Measurements from ENCODE around the gene ACY1.

DNA sequence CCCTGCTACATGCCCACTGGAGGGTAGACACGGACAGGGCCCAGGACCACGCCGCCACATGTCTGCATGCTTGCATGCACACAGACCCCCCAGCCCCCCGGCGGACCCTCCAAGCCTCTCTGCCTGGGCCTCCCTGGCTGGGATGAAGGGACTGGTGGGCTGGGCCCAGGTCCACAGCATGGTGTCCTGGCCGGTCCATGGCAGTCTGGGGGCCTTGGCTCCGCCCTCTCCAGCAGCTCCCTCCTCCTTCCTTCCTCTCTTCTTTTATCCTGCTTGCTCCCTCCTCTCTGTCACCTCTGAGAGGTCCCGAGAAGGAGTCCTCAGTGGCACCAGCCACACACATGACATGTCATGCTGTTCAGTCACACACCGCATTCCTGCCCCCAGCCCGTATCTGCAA, 48.6 kb downstream of the ACY1 start:
- TF ChIP-seq, protein P1, sequence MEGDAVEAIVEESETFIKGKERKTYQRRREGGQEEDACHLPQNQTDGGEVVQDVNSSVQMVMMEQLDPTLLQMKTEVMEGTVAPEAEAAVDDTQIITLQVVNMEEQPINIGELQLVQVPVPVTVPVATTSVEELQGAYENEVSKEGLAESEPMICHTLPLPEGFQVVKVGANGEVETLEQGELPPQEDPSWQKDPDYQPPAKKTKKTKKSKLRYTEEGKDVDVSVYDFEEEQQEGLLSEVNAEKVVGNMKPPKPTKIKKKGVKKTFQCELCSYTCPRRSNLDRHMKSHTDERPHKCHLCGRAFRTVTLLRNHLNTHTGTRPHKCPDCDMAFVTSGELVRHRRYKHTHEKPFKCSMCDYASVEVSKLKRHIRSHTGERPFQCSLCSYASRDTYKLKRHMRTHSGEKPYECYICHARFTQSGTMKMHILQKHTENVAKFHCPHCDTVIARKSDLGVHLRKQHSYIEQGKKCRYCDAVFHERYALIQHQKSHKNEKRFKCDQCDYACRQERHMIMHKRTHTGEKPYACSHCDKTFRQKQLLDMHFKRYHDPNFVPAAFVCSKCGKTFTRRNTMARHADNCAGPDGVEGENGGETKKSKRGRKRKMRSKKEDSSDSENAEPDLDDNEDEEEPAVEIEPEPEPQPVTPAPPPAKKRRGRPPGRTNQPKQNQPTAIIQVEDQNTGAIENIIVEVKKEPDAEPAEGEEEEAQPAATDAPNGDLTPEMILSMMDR (IDR thresholded peaks at IDR 0.05): no peak
- TF ChIP-seq, protein P2, sequence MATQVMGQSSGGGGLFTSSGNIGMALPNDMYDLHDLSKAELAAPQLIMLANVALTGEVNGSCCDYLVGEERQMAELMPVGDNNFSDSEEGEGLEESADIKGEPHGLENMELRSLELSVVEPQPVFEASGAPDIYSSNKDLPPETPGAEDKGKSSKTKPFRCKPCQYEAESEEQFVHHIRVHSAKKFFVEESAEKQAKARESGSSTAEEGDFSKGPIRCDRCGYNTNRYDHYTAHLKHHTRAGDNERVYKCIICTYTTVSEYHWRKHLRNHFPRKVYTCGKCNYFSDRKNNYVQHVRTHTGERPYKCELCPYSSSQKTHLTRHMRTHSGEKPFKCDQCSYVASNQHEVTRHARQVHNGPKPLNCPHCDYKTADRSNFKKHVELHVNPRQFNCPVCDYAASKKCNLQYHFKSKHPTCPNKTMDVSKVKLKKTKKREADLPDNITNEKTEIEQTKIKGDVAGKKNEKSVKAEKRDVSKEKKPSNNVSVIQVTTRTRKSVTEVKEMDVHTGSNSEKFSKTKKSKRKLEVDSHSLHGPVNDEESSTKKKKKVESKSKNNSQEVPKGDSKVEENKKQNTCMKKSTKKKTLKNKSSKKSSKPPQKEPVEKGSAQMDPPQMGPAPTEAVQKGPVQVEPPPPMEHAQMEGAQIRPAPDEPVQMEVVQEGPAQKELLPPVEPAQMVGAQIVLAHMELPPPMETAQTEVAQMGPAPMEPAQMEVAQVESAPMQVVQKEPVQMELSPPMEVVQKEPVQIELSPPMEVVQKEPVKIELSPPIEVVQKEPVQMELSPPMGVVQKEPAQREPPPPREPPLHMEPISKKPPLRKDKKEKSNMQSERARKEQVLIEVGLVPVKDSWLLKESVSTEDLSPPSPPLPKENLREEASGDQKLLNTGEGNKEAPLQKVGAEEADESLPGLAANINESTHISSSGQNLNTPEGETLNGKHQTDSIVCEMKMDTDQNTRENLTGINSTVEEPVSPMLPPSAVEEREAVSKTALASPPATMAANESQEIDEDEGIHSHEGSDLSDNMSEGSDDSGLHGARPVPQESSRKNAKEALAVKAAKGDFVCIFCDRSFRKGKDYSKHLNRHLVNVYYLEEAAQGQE (IDR thresholded peaks at IDR 0.05; ENCODE audit: insufficient read depth in 1 of 2, low read depth in 2 of 2, low read length in 1 of 2): no peak
- no peak for TF ChIP-seq POLR2AphosphoS5 (IDR thresholded peaks at IDR 0.05; ENCODE audit: low read depth, low read length)

Measured in Panc1 (cell line).